HUES64 (cell line): ENCODE data around the gene SGCD.

Source experiments
- H3K27ac ChIP-seq: 2 replicates; pipeline ENCODE4 v1.7.0; 2013; ENCODE audit warnings: low read depth, low read length, inconsistent platforms
- H3K27me3 ChIP-seq: 2 replicates; pipeline ENCODE4 v1.6.1; 2013; ENCODE audit warnings: mild to moderate bottlenecking, low read length; ENCODE audit not compliant: insufficient read depth
- H3K36me3 ChIP-seq: 2 replicates; pipeline ENCODE4 v1.6.1; 2013; ENCODE audit warnings: mild to moderate bottlenecking, low read length; ENCODE audit not compliant: insufficient read depth
- H3K4me1 ChIP-seq: 2 replicates; pipeline ENCODE4 v1.6.1; 2013; ENCODE audit warnings: mild to moderate bottlenecking, low read length, moderate library complexity; ENCODE audit not compliant: insufficient read depth
- H3K4me3 ChIP-seq: 2 replicates; pipeline ENCODE4 v1.5.1; 2013; ENCODE audit warnings: mild to moderate bottlenecking, low read length, moderate library complexity
- H3K9ac ChIP-seq: 2 replicates; pipeline ENCODE4 v1.6.1; 2013; ENCODE audit warnings: mild to moderate bottlenecking, low read depth, low read length
- H3K9me3 ChIP-seq: 2 replicates; pipeline ENCODE4 v1.6.1; 2013; ENCODE audit warnings: low read depth, low read length; ENCODE audit not compliant: insufficient read depth
- WGBS: fragments of 150-250, 120-280 bp; methylation state at CpG from one replicate; pipeline ENCODE4 v1.1.7; 2013; ENCODE audit warnings: missing lambda C conversion rate; 5-methylcytosine and 5-hydroxymethylcytosine counted together

SGCD gene

GRCh38 chr5:156694598-156694997 is 367.6 kb downstream of the SGCD start:
- Histone ChIP-seq H3K4me3 (no peak overlapping the region), H3K9ac (no peak overlapping the region), H3K4me1 (peaks cover 12% of the 10 kb centered on the region), H3K36me3 (no peaks in the 10 kb centered on the region), H3K9me3 (no peaks in the 10 kb centered on the region), H3K27ac (no peak overlapping the region), H3K27me3 (no peaks in the 10 kb centered on the region)
- WGBS, result 100% methylated on average over 1 of the region's 2 CpGs

DNA sequence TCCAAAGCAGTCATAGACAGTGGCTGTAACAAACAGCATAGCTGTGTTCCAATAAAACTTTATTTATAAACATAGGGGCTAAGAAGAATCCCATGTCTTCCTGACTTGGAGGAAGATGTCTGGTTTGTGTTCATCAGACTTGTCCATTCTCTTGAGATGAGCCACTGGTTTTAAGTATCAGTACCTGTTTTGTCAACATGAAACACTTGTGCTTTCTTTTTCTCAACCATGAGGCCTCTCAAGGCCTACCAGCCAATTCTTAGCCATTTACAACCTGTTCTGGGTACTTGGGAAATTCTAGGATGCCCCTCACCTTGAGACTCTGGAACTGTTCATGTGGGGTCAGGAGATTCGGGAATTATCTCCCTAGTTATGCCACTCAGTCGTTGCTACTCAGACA is 368.8 kb downstream of the SGCD start:
- no peaks in the 10 kb centered on the region for H3K9me3 ChIP-seq
- H3K27ac ChIP-seq, result no peak overlapping the region
- 89% methylated on average over 2 of the region's 2 CpGs for WGBS
- H3K4me1 ChIP-seq, result peaks cover 12% of the 10 kb centered on the region
- H3K4me3 ChIP-seq, result no peak overlapping the region
- H3K36me3 ChIP-seq, result no peaks in the 10 kb centered on the region
- H3K27me3 ChIP-seq, result no peaks in the 10 kb centered on the region
- no peak overlapping the region for H3K9ac ChIP-seq

DNA sequence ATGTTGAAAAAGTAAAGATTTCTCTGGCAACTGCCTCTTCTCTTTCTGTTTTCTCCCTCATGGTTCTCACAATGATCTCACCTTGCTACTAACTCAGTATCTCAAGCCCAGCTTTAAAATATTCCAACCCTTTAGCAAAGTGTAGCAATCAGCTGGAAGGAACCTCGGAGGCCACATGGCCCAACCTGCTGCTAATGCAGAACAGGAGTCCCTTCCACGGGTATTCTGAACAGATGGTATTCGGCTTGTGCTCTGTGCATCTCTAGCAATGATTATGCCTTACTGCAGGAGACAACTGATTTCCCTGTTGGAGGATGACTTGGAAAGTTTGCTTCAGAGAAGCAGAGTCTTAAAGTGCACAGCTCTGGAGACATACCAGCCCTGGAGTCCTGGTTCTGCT is 371.4 kb downstream of the SGCD start:
- H3K9me3 ChIP-seq, result no peaks in the 10 kb centered on the region
- H3K4me3 ChIP-seq, result no peak overlapping the region
- peaks cover 12% of the 10 kb centered on the region for H3K4me1 ChIP-seq
- no peaks in the 10 kb centered on the region for H3K36me3 ChIP-seq
- no peak overlapping the region for H3K27ac ChIP-seq
- no peaks in the 10 kb centered on the region for H3K27me3 ChIP-seq
- 95% methylated on average over 3 of the region's 3 CpGs for WGBS
- no peak overlapping the region for H3K9ac ChIP-seq

DNA sequence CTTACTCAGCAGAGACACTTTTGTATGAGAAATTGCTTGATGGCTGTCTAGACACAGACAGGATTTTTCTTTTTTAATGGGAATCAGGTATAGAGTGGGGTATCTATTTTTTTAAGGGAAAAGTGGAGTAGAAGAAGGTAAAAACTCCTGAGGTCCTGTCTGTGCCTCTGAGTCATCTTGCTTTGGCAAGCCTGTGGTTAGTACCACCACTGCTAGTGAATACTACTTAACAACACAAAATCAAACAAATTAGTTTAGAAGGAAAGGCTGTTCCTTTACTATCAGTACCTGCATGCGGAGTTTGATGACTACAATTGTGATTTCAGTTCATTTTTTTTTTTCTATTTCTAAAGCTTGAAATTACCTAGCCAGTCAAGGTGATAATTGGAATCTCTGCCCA is 372.2 kb downstream of the SGCD start:
- no peaks in the 10 kb centered on the region for H3K27me3 ChIP-seq
- WGBS, result 88% methylated on average over 1 of the region's 1 CpG
- H3K27ac ChIP-seq, result no peak overlapping the region
- no peaks in the 10 kb centered on the region for H3K9me3 ChIP-seq
- no peak overlapping the region for H3K4me3 ChIP-seq
- H3K9ac ChIP-seq, result no peak overlapping the region
- no peaks in the 10 kb centered on the region for H3K36me3 ChIP-seq
- H3K4me1 ChIP-seq, result peaks cover 6% of the 10 kb centered on the region

GRCh38 chr5:156704139-156704538 is 377.2 kb downstream of the SGCD start:
- H3K4me3 ChIP-seq, result no peak overlapping the region
- no peaks in the 10 kb centered on the region for H3K9me3 ChIP-seq
- H3K36me3 ChIP-seq, result no peaks in the 10 kb centered on the region
- WGBS, result 98% methylated on average over 3 of the region's 3 CpGs
- H3K9ac ChIP-seq, result no peak overlapping the region
- no peaks in the 10 kb centered on the region for H3K27me3 ChIP-seq
- peaks cover 31% of the 10 kb centered on the region for H3K4me1 ChIP-seq
- no peak overlapping the region for H3K27ac ChIP-seq

DNA sequence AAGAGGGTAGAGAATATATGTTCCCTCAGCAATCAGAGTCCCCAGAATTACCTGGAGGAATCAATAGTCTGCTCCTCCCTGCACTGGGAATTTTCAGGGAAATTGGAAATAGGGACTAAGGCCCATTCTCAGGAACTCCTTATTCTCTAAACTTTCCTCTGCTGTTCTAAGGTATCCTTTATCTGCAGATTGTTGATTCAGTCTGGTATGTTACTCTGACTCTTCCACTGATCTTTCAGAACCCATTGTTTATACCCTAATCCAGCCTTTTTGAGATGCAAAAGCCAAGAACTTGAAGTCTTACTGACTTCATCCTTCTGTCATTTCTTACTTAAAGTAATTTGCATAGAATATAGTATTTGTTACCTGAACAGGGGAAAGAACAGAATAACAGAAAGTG is 379.7 kb downstream of the SGCD start:
- Histone ChIP-seq H3K9me3 (no peaks in the 10 kb centered on the region), H3K9ac (peak overlapping the region; percentile 23), H3K4me1 (peaks cover 35% of the 10 kb centered on the region), H3K27me3 (no peaks in the 10 kb centered on the region), H3K27ac (peak overlapping the region; percentile 80), H3K4me3 (no peak overlapping the region), H3K36me3 (no peaks in the 10 kb centered on the region)

- 89% methylated on average over 1 of the region's 2 CpGs for WGBS
Observed at GRCh38 chr5:156707750-156708149, 380.8 kb downstream of the SGCD start.

DNA sequence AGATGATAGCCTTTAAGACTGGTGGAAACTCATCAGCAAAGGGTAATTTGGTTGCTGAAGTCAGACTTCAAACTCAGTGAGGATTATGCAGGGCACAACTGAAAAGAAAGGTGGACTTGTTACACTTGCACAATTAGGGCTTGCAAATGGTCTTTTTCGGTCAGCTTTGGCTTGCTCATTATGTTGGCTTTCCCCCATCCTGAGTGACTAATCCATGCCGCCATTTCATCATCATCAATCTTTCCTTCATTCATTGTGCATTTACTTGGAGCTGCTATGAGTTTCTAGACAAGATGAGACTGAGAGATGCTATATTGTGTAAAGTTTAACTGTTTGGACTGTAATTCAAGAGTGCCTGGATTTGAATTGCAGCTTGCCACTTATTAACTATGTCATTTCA is 388.3 kb downstream of the SGCD start:
- H3K9me3 ChIP-seq, result no peaks in the 10 kb centered on the region
- H3K9ac ChIP-seq, result no peak overlapping the region
- no peak overlapping the region for H3K27ac ChIP-seq
- peaks cover 40% of the 10 kb centered on the region for H3K4me1 ChIP-seq
- no peaks in the 10 kb centered on the region for H3K36me3 ChIP-seq
- no peaks in the 10 kb centered on the region for H3K27me3 ChIP-seq
- 95% methylated on average over 2 of the region's 2 CpGs for WGBS
- H3K4me3 ChIP-seq, result no peak overlapping the region

More at GRCh38 chr5:156707750-156708149, 380.8 kb downstream of the SGCD start:
- H3K4me1 ChIP-seq, result peaks cover 35% of the 10 kb centered on the region
- no peaks in the 10 kb centered on the region for H3K36me3 ChIP-seq
- no peaks in the 10 kb centered on the region for H3K27me3 ChIP-seq
- no peak overlapping the region for H3K4me3 ChIP-seq
- no peak overlapping the region for H3K9ac ChIP-seq
- H3K9me3 ChIP-seq, result no peaks in the 10 kb centered on the region
- H3K27ac ChIP-seq, result no peak overlapping the region

DNA sequence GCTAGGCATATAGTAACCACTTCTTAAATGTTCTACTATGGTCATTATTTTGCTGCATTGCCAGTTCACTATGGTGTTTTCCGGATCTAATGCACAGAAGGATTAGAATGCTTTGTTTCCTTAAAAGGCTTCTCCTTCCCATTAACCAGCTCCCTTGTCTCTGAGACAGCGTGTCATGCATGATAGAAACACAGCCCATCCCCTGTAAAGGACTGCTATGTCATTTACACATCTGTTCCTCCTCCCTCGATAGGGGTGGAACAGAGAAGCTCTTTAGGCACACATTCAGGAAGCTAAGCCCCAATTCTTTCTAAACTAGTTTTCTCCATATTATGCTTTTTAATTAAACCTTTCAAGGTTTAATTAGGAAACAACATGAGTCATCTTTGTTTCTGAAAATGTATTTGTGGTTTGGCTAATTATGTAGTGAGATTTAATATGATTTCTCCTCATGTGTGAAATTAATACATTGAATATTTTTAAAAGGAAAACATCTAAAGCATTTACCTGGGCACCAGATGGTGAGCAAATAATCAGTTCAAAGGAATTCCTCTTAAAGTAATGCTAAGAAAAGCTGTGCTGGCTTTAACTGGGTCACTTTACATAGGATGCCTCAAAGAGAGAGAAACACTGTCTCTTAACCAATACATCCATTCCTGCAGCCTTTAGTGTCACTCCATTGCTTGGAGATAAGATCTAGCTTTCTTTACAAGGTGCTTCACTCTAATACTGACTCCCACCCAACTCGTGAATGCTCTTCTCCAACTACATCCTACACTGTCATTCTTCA is 389.8 kb downstream of the SGCD start:
- no peak overlapping the region for H3K9ac ChIP-seq
- peak overlapping the region; percentile 9; the same call in 1 of the 2 replicates for H3K27ac ChIP-seq
- peaks cover 40% of the 10 kb centered on the region for H3K4me1 ChIP-seq
- no peaks in the 10 kb centered on the region for H3K27me3 ChIP-seq
- WGBS, result 71% methylated on average over 4 of the region's 4 CpGs
- H3K9me3 ChIP-seq, result no peaks in the 10 kb centered on the region
- H3K36me3 ChIP-seq, result no peaks in the 10 kb centered on the region
- no peak overlapping the region for H3K4me3 ChIP-seq

- no peaks in the 10 kb centered on the region for H3K9me3 ChIP-seq
- H3K4me3 ChIP-seq, result no peak overlapping the region
- no peak overlapping the region for H3K9ac ChIP-seq
- H3K27ac ChIP-seq, result no peak overlapping the region
- peaks cover 30% of the 10 kb centered on the region for H3K4me1 ChIP-seq
- no CpG with 5 or more reads among the region's 1 CpG for WGBS
- no peaks in the 10 kb centered on the region for H3K27me3 ChIP-seq
- H3K36me3 ChIP-seq, result no peaks in the 10 kb centered on the region
Observed at GRCh38 chr5:156718985-156719384, 392.0 kb downstream of the SGCD start.

GRCh38 chr5:156722358-156722757 is 395.4 kb downstream of the SGCD start:
- H3K27ac ChIP-seq, result no peak overlapping the region

GRCh38 chr5:156735477-156735876 is 408.5 kb downstream of the SGCD start:
- no peaks in the 10 kb centered on the region for H3K9me3 ChIP-seq
- WGBS, result 90% methylated on average over 3 of the region's 3 CpGs
- H3K9ac ChIP-seq, result no peak overlapping the region
- H3K36me3 ChIP-seq, result no peaks in the 10 kb centered on the region
- H3K4me1 ChIP-seq, result no peaks in the 10 kb centered on the region
- H3K4me3 ChIP-seq, result no peak overlapping the region
- no peaks in the 10 kb centered on the region for H3K27me3 ChIP-seq
- H3K27ac ChIP-seq, result no peak overlapping the region

More at GRCh38 chr5:156722358-156722757, 395.4 kb downstream of the SGCD start:
- no peaks in the 10 kb centered on the region for H3K36me3 ChIP-seq
- H3K9me3 ChIP-seq, result no peaks in the 10 kb centered on the region
- no peaks in the 10 kb centered on the region for H3K27me3 ChIP-seq
- no peak overlapping the region for H3K9ac ChIP-seq
- H3K4me3 ChIP-seq, result no peak overlapping the region
- peaks cover 7% of the 10 kb centered on the region for H3K4me1 ChIP-seq
